Measurements from ENCODE around the gene RAVER1.

RAVER1 gene

GRCh38 chr19:10332158-10332964 is 968 bp downstream of the RAVER1 start:
- peaks cover 11% of the 10 kb centered on the region for H3K4me1 ChIP-seq
- TF ChIP-seq, protein P1, sequence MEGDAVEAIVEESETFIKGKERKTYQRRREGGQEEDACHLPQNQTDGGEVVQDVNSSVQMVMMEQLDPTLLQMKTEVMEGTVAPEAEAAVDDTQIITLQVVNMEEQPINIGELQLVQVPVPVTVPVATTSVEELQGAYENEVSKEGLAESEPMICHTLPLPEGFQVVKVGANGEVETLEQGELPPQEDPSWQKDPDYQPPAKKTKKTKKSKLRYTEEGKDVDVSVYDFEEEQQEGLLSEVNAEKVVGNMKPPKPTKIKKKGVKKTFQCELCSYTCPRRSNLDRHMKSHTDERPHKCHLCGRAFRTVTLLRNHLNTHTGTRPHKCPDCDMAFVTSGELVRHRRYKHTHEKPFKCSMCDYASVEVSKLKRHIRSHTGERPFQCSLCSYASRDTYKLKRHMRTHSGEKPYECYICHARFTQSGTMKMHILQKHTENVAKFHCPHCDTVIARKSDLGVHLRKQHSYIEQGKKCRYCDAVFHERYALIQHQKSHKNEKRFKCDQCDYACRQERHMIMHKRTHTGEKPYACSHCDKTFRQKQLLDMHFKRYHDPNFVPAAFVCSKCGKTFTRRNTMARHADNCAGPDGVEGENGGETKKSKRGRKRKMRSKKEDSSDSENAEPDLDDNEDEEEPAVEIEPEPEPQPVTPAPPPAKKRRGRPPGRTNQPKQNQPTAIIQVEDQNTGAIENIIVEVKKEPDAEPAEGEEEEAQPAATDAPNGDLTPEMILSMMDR (IDR thresholded peaks at IDR 0.05), result no peak
- H3K36me3 ChIP-seq (ENCODE audit: control insufficient read depth, insufficient read depth, low read length), result no peaks in the 10 kb centered on the region
- H3K9ac ChIP-seq, result no peak overlapping the region
- peaks cover 6% of the 10 kb centered on the region for H3K79me2 ChIP-seq
- peak overlapping the region; percentile 86 for H3K4me2 ChIP-seq (ENCODE audit: low read length)
- no peaks in the 10 kb centered on the region for H3K9me3 ChIP-seq (ENCODE audit: control insufficient read depth, low read length)
- peak overlapping the region; percentile 98 for H3K4me3 ChIP-seq (ENCODE audit: low read depth, low read length)
- H3K27me3 ChIP-seq (ENCODE audit: control insufficient read depth, insufficient read depth, low read length), result no peaks in the 10 kb centered on the region
- peak overlapping the region; percentile 91 for H2AFZ ChIP-seq
- peak overlapping the region; percentile 80 for H3K27ac ChIP-seq

DNA sequence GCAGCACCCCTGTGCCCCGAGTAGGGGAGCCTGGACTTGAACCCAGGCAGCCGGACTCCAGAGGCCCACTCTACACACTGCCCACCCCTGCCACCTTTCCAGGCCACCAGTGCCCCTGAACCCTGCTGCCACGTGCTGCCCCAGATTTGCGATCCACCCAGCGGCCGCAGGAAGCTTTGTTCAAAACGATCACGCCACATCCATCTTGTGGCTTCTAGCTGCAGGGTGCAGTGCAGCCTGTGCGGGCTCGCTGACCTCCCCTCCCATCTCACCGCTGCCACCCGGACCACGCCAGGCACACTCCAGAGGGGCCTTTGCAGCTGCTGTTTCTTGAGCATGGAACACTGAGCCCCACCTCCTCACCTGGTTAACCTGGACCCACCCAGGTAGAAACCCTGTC is 3.8 kb downstream of the RAVER1 start:
- Histone ChIP-seq H3K4me2 (ENCODE audit: low read length) (no peak overlapping the region), H3K9ac (no peak overlapping the region), H3K9me3 (ENCODE audit: control insufficient read depth, low read length) (no peaks in the 10 kb centered on the region), H3K4me3 (ENCODE audit: low read depth, low read length) (no peak overlapping the region), H3K36me3 (ENCODE audit: control insufficient read depth, insufficient read depth, low read length) (no peaks in the 10 kb centered on the region), H2AFZ (no peak overlapping the region), H3K4me1 (peaks cover 10% of the 10 kb centered on the region), H3K27me3 (ENCODE audit: control insufficient read depth, insufficient read depth, low read length) (no peaks in the 10 kb centered on the region), H3K79me2 (peaks cover 6% of the 10 kb centered on the region), H3K27ac (no peak overlapping the region)
- TF ChIP-seq, protein P1 (IDR thresholded peaks at IDR 0.05), result no peak

DNA sequence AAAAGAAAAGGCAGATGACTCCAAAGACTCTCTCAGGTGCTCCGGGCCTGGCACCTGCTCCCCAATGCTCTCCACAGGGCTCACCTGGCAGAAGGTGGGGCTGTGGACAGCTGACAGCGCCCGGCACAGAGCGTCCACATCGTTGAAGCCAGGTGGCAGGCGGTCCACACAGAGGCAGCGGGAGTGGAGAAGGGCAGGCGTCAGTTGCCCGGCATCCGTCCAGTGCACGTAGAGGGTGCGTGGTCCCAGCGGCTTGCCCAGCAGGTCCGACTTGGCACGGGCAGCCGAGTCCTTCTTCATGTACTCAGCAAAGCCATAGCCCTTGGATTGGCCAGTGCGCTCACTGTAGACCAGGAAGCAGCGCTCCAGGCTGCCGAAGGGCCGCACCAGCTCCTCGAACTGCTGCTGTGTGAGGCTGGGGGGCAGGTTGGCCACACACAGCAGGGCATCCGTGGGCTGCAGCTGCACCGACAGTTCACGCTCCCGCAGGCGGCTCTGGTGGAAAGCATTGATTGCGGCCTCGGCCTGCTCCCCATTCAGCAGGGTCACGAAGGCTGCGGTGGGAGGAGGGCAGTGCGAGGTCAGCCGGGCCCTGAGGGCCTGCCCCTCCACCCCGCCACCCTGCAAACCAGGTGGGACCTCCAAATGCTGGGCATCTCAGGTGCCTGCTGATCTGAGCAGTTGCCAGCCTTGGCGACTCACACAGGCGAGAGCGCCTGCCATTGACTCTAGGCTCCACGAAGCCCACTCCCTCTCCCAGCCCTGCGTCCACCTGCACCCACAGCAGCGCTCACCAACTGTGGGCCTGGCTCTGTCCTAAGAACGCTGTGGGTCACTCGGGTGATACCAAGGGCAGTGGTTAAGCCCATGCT is 4.5 kb downstream of the RAVER1 start:
- Histone ChIP-seq H3K4me1 (peaks cover 8% of the 10 kb centered on the region), H3K79me2 (peaks cover 8% of the 10 kb centered on the region), H3K9me3 (ENCODE audit: control insufficient read depth, low read length) (no peaks in the 10 kb centered on the region), H3K4me2 (ENCODE audit: low read length) (no peak overlapping the region), H2AFZ (no peak overlapping the region), H3K9ac (no peak overlapping the region), H3K4me3 (ENCODE audit: low read depth, low read length) (no peak overlapping the region), H3K27ac (no peak overlapping the region), H3K36me3 (ENCODE audit: control insufficient read depth, insufficient read depth, low read length) (no peaks in the 10 kb centered on the region), H3K27me3 (ENCODE audit: control insufficient read depth, insufficient read depth, low read length) (no peaks in the 10 kb centered on the region)
- TF ChIP-seq, protein P1 (IDR thresholded peaks at IDR 0.05), result no peak

GRCh38 chr19:10327793-10328192 is 5.5 kb downstream of the RAVER1 start:
- no peaks in the 10 kb centered on the region for H3K9me3 ChIP-seq (ENCODE audit: control insufficient read depth, low read length)
- H3K36me3 ChIP-seq (ENCODE audit: control insufficient read depth, insufficient read depth, low read length), result no peaks in the 10 kb centered on the region
- H3K4me2 ChIP-seq (ENCODE audit: low read length), result no peak overlapping the region
- TF ChIP-seq, protein P1 (IDR thresholded peaks at IDR 0.05), result no peak
- H3K79me2 ChIP-seq, result peaks cover 8% of the 10 kb centered on the region
- peaks cover 8% of the 10 kb centered on the region for H3K4me1 ChIP-seq
- H2AFZ ChIP-seq, result no peak overlapping the region
- no peaks in the 10 kb centered on the region for H3K27me3 ChIP-seq (ENCODE audit: control insufficient read depth, insufficient read depth, low read length)
- no peak overlapping the region for H3K4me3 ChIP-seq (ENCODE audit: low read depth, low read length)
- H3K9ac ChIP-seq, result no peak overlapping the region
- no peak overlapping the region for H3K27ac ChIP-seq
